Activated CD4-positive, CD25-positive, alpha-beta regulatory T cell treated with anti-CD3 and anti-CD28 coated beads, Interleukin-2, amount 50 U/mL, for 16 hours (primary cell): ENCODE results near the gene PDE4A.

Source experiments
- DNase-seq: peaks from one replicate; pipeline ENCODE4 v3.0.0-alpha.2; 2020; ENCODE audit warnings: low read depth, low spot score

The PDE4A gene

GRCh38 chr19:10510301-10510802 lies 90.0 kb downstream of the PDE4A start:
- DNase-seq = peak; percentile 31

- DNase-seq = no peak
Measured at GRCh38 chr19:10513223-10513622, 92.9 kb downstream of the PDE4A start.

GRCh38 chr19:10514211-10515145 lies 94.1 kb downstream of the PDE4A start:
- DNase-seq = no peak

GRCh38 chr19:10516064-10516385 lies 95.7 kb downstream of the PDE4A start:
- no peak for DNase-seq

- DNase-seq = no peak
Measured at GRCh38 chr19:10516671-10517286, 96.4 kb downstream of the PDE4A start.

- DNase-seq = no peak
Measured at GRCh38 chr19:10517361-10517759, 97.0 kb downstream of the PDE4A start, which contains the start of gene S1PR5. S1PR5 (minus strand) TSS chr19:10517447; CDS start chr19:10515011, 2,436 bp downstream.

- no peak for DNase-seq
Measured at GRCh38 chr19:10517760-10518443, 97.6 kb downstream of the PDE4A start.

GRCh38 chr19:10518444-10519361 lies 98.4 kb downstream of the PDE4A start:
- DNase-seq = no peak
